ENCODE results near the gene CREB3L4. TPM values are rescaled to one million over a fixed set of nuclear protein-coding genes. Genes with fewer than 3 reads are reported as not detected.

The CREB3L4 gene
- total and polyA plus RNA-seq, 2 of the 13 experiments (the other 11 are each of a cell fraction or from before 2014, with no cell fraction given): 9.9 to 18.7 TPM

- no peak; the same call in 1 of the 2 replicates for TF ChIP-seq CBX5 (CRISPR knock-in tag; IDR thresholded peaks at IDR 0.05; ENCODE audit: borderline replicate concordance)
- TF ChIP-seq ZNF382 (CRISPR knock-in tag; IDR thresholded peaks at IDR 0.05; ENCODE audit: borderline replicate concordance): no peak
- no peak for TF ChIP-seq NPAS2 (CRISPR knock-in tag; IDR thresholded peaks at IDR 0.05; ENCODE audit: borderline replicate concordance)
- peak; percentile 74 for TF ChIP-seq ARID5B (CRISPR knock-in tag; IDR thresholded peaks at IDR 0.05)
- TF ChIP-seq ZNF510 (CRISPR knock-in tag; IDR thresholded peaks at IDR 0.05; ENCODE audit: low read depth): no peak
- TF ChIP-seq ZNF484 (CRISPR knock-in tag; IDR thresholded peaks at IDR 0.05; ENCODE audit: borderline replicate concordance, low read depth): no peak
- no peak; the same call in 1 of the 2 replicates for TF ChIP-seq ZNF12 (CRISPR knock-in tag; IDR thresholded peaks at IDR 0.05)
- TF ChIP-seq, protein P1, sequence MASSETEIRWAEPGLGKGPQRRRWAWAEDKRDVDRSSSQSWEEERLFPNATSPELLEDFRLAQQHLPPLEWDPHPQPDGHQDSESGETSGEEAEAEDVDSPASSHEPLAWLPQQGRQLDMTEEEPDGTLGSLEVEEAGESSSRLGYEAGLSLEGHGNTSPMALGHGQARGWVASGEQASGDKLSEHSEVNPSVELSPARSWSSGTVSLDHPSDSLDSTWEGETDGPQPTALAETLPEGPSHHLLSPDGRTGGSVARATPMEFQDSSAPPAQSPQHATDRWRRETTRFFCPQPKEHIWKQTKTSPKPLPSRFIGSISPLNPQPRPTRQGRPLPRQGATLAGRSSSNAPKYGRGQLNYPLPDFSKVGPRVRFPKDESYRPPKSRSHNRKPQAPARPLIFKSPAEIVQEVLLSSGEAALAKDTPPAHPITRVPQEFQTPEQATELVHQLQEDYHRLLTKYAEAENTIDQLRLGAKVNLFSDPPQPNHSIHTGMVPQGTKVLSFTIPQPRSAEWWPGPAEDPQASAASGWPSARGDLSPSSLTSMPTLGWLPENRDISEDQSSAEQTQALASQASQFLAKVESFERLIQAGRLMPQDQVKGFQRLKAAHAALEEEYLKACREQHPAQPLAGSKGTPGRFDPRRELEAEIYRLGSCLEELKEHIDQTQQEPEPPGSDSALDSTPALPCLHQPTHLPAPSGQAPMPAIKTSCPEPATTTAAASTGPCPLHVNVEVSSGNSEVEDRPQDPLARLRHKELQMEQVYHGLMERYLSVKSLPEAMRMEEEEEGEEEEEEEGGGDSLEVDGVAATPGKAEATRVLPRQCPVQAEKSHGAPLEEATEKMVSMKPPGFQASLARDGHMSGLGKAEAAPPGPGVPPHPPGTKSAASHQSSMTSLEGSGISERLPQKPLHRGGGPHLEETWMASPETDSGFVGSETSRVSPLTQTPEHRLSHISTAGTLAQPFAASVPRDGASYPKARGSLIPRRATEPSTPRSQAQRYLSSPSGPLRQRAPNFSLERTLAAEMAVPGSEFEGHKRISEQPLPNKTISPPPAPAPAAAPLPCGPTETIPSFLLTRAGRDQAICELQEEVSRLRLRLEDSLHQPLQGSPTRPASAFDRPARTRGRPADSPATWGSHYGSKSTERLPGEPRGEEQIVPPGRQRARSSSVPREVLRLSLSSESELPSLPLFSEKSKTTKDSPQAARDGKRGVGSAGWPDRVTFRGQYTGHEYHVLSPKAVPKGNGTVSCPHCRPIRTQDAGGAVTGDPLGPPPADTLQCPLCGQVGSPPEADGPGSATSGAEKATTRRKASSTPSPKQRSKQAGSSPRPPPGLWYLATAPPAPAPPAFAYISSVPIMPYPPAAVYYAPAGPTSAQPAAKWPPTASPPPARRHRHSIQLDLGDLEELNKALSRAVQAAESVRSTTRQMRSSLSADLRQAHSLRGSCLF (CRISPR knock-in tag; IDR thresholded peaks at IDR 0.05; ENCODE audit: borderline replicate concordance): no peak
- TF ChIP-seq ZNF160 (CRISPR knock-in tag; IDR thresholded peaks at IDR 0.05): peak; percentile 40; the same call in 1 of the 2 replicates
- TF ChIP-seq, protein P2, sequence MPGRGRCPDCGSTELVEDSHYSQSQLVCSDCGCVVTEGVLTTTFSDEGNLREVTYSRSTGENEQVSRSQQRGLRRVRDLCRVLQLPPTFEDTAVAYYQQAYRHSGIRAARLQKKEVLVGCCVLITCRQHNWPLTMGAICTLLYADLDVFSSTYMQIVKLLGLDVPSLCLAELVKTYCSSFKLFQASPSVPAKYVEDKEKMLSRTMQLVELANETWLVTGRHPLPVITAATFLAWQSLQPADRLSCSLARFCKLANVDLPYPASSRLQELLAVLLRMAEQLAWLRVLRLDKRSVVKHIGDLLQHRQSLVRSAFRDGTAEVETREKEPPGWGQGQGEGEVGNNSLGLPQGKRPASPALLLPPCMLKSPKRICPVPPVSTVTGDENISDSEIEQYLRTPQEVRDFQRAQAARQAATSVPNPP (CRISPR knock-in tag; IDR thresholded peaks at IDR 0.05): peak; percentile 73; the same call in 1 of the 2 replicates
- TF ChIP-seq, protein P3, sequence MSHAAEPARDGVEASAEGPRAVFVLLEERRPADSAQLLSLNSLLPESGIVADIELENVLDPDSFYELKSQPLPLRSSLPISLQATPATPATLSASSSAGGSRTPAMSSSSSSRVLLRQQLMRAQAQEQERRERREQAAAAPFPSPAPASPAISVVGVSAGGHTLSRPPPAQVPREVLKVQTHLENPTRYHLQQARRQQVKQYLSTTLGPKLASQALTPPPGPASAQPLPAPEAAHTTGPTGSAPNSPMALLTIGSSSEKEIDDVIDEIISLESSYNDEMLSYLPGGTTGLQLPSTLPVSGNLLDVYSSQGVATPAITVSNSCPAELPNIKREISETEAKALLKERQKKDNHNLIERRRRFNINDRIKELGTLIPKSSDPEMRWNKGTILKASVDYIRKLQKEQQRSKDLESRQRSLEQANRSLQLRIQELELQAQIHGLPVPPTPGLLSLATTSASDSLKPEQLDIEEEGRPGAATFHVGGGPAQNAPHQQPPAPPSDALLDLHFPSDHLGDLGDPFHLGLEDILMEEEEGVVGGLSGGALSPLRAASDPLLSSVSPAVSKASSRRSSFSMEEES (CRISPR knock-in tag; IDR thresholded peaks at IDR 0.05): peak; percentile 12; the same call in 1 of the 2 replicates
- TF ChIP-seq RBFOX2 (IDR thresholded peaks at IDR 0.05; ENCODE audit: low read depth, low read length): peak; percentile 96
- 0 out of 2 replicates have a peak, but pooled peaks have one; percentile 14 for TF ChIP-seq ZNF180 (CRISPR knock-in tag; IDR thresholded peaks at IDR 0.05; ENCODE audit: borderline replicate concordance, low read depth)
Observed at GRCh38 chr1:153977250-153978240, 9.8 kb downstream of the CREB3L4 start, which contains the start of gene JTB (continued).

Data from HepG2 (cell line).